Right atrium auricular region (tissue), 2 donors: ENCODE measurements around the gene LINGO1. TPM values are rescaled to one million over a fixed set of nuclear protein-coding genes. Genes with fewer than 3 reads are reported as not detected.

Experiments used
- DNase-seq: peaks from one replicate; pipeline ENCODE4 v3.0.0-alpha.2; 2019; ENCODE audit warnings: low spot score
- H3K27ac ChIP-seq, 2 donors: fragments of 200-600 bp; sonication (generic); 1 replicate in 1 of 2; 2 replicates in 1 of 2; pipeline ENCODE4 v1.5.1; 2016 to 2019
- H3K27me3 ChIP-seq, 2 donors: fragments of 200-600 bp; sonication (generic); one replicate each; pipeline versions ENCODE4 v1.5.1 to v1.6.0; 2017 to 2019
- H3K36me3 ChIP-seq: fragments of 200-600 bp; sonication (generic); one replicate; pipeline ENCODE4 v1.5.1; 2016
- H3K4me1 ChIP-seq, 2 donors: fragments of 200-600 bp; sonication (generic); one replicate each; pipeline versions ENCODE4 v1.5.1 to v1.6.0; 2017 to 2019
- H3K4me3 ChIP-seq, 2 donors: fragments of 200-600 bp; sonication (generic); 1 replicate in 1 of 2; 2 replicates in 1 of 2; pipeline ENCODE4 v1.5.1; 2017 to 2019; ENCODE audit warnings: mild to moderate bottlenecking in 1 of 2, moderate library complexity in 1 of 2
- H3K9me3 ChIP-seq, 2 donors: fragments of 200-600 bp; sonication (generic); one replicate each; pipeline ENCODE4 v1.5.1; 2019
- CTCF ChIP-seq, 2 donors: fragments of 200-600 bp; sonication (generic); IDR thresholded peaks; one replicate each; pipeline ENCODE4 v1.5.1; 2019; ENCODE audit warnings: antibody characterized with exemption in 2 of 2
- total RNA-seq, 2 donors: library from RNA; depleted of rRNA; stranded (reverse); fragments of >200 nt; gene quantifications; one replicate each; pipeline ENCODE4 v1.1.0, GENCODE V29; 2016

LINGO1 gene
- total RNA-seq, 2 donors from 2014 or later, result 7.0 to 9.4 TPM

GRCh38 chr15:77580996-77581682 is 51.6 kb downstream of the LINGO1 start:
- no peaks in the 10 kb centered on the region for H3K36me3 ChIP-seq
- no peaks in the 10 kb centered on the region for H3K9me3 ChIP-seq
- H3K4me3 ChIP-seq, result no peak overlapping the region
- no peak for DNase-seq
- H3K4me1 ChIP-seq, result peaks cover 0 to 10% of the 10 kb centered on the region in 2 donors
- TF ChIP-seq CTCF (IDR thresholded peaks at IDR 0.05), result no peak
- no peaks in the 10 kb centered on the region for H3K27me3 ChIP-seq
- no peak overlapping the region for H3K27ac ChIP-seq

GRCh38 chr15:77579498-77580188 is 53.1 kb downstream of the LINGO1 start:
- H3K27me3 ChIP-seq, result no peaks in the 10 kb centered on the region
- H3K9me3 ChIP-seq, result no peaks in the 10 kb centered on the region
- H3K4me3 ChIP-seq, result no peak overlapping the region
- H3K4me1 ChIP-seq, result peaks cover 0 to 10% of the 10 kb centered on the region in 2 donors
- no peak overlapping the region for H3K27ac ChIP-seq
- DNase-seq, result no peak
- TF ChIP-seq CTCF (IDR thresholded peaks at IDR 0.05), result no peak
- no peaks in the 10 kb centered on the region for H3K36me3 ChIP-seq

GRCh38 chr15:77578641-77579372 is 53.9 kb downstream of the LINGO1 start:
- no peak for DNase-seq

GRCh38 chr15:77577366-77577950 is 55.3 kb downstream of the LINGO1 start:
- H3K4me3 ChIP-seq, result no peak overlapping the region
- H3K36me3 ChIP-seq, result no peaks in the 10 kb centered on the region
- H3K27me3 ChIP-seq, result no peaks in the 10 kb centered on the region
- no peak overlapping the region for H3K27ac ChIP-seq
- H3K4me1 ChIP-seq, result peaks cover 0 to 10% of the 10 kb centered on the region in 2 donors
- H3K9me3 ChIP-seq, result no peaks in the 10 kb centered on the region
- no peak for TF ChIP-seq CTCF (IDR thresholded peaks at IDR 0.05)
- DNase-seq, result no peak

More at GRCh38 chr15:77578641-77579372, 53.9 kb downstream of the LINGO1 start:
- H3K4me3 ChIP-seq, result no peak overlapping the region
- no peak for TF ChIP-seq CTCF (IDR thresholded peaks at IDR 0.05)
- H3K9me3 ChIP-seq, result no peaks in the 10 kb centered on the region
- peaks cover 0 to 10% of the 10 kb centered on the region in 2 donors for H3K4me1 ChIP-seq
- no peaks in the 10 kb centered on the region for H3K27me3 ChIP-seq
- H3K36me3 ChIP-seq, result no peaks in the 10 kb centered on the region
- H3K27ac ChIP-seq, result no peak overlapping the region

- Histone ChIP-seq H3K27ac (no peak overlapping the region), H3K27me3 (no peaks in the 10 kb centered on the region), H3K9me3 (no peaks in the 10 kb centered on the region), H3K4me3 (no peak overlapping the region), H3K36me3 (no peaks in the 10 kb centered on the region), H3K4me1 (peaks cover 0 to 10% of the 10 kb centered on the region in 2 donors)
- TF ChIP-seq CTCF (IDR thresholded peaks at IDR 0.05), result no peak
- DNase-seq, result no peak
These were observed 56.2 kb downstream of the LINGO1 start for GRCh38 chr15:77576538-77576937.
